H1 (cell line): ENCODE data around the gene SLC6A8. TPM values are rescaled to one million over a fixed set of nuclear protein-coding genes. Genes with fewer than 3 reads are reported as not detected.
A peak's percentile ranks its signal among the peaks of the same experiment; 100 is the strongest.

Source experiments
- CTCF ChIA-PET: fragments of 300-600 bp; sonication (Branson Sonifier 250); formaldehyde crosslinking; loops from one replicate; lab custom pipeline; 2021; ENCODE audit not compliant: partially characterized antibody; lab: Charles Lee
- POLR2A ChIA-PET: fragments of 300-600 bp; sonication (Branson Sonifier 250); formaldehyde crosslinking; loops from one replicate; lab custom pipeline; 2021; ENCODE audit warnings: inconsistent platforms; ENCODE audit not compliant: partially characterized antibody; lab: Charles Lee
- DNase-seq, 2 experiments: peaks; one replicate each; pipeline versions ENCODE4 v3.0.0 to v3.0.0-alpha.2; 2010 to 2022; ENCODE audit warnings: low spot score in 2 of 2, low read depth in 1 of 2, mixed read lengths in 1 of 2
- FAIRE-seq: peaks from 2 replicates; lab custom pipeline; 2011; peaks lifted over from hg19 to GRCh38; lab: Jason Lieb, UNC
- H2AFZ ChIP-seq: 2 replicates; pipeline ENCODE4 v1.8.1; 2012; ENCODE audit warnings: low read length, inconsistent platforms
- H2AK5ac ChIP-seq: 2 replicates; pipeline ENCODE4 v1.6.1; 2013; ENCODE audit warnings: low read depth, low read length
- H2BK120ac ChIP-seq: replicated peaks from 2 replicates; pipeline ENCODE3; 2013; ENCODE audit warnings: low read depth, low read length, inconsistent platforms
- H2BK12ac ChIP-seq: 2 replicates; pipeline ENCODE4 v1.6.1; 2013; ENCODE audit warnings: low read depth, low read length
- H2BK15ac ChIP-seq: 2 replicates; pipeline ENCODE4 v1.6.1; 2013; ENCODE audit warnings: low read length
- H2BK20ac ChIP-seq: 2 replicates; pipeline ENCODE4 v1.6.1; 2013; ENCODE audit warnings: low read length
- H2BK5ac ChIP-seq: 2 replicates; pipeline ENCODE4 v1.6.1; 2013; ENCODE audit warnings: low read depth, low read length
- H3K14ac ChIP-seq: 2 replicates; pipeline ENCODE4 v1.6.1; 2013; ENCODE audit warnings: inconsistent platforms; ENCODE audit not compliant: insufficient read length
- H3K18ac ChIP-seq: 2 replicates; pipeline ENCODE4 v1.6.1; 2013; ENCODE audit warnings: low read length; ENCODE audit errors: extremely low read depth
- H3K23ac ChIP-seq: 2 replicates; pipeline ENCODE4 v1.6.1; 2013; ENCODE audit warnings: inconsistent platforms; ENCODE audit not compliant: insufficient read length
- H3K23me2 ChIP-seq: 2 replicates; pipeline ENCODE4 v1.6.1; 2013; ENCODE audit warnings: low read depth, low read length
- H3K27ac ChIP-seq: 2 replicates; pipeline ENCODE4 v1.6.1; 2011; ENCODE audit warnings: low read depth, low read length, inconsistent platforms
- H3K27me3 ChIP-seq, 4 experiments: replicated peaks in 1 of 4; 1 replicate in 1 of 4; 2 replicates in 3 of 4; pipeline versions ENCODE4 v1.6.1 to v1.8.1; 2011 to 2013; ENCODE audit warnings: low read length in 3 of 4, mild to moderate bottlenecking in 3 of 4, inconsistent platforms in 2 of 4, mixed read lengths in 2 of 4, moderate library complexity in 1 of 4; ENCODE audit not compliant: control insufficient read depth in 3 of 4, insufficient read depth in 3 of 4; ENCODE audit errors: extremely low read depth in 1 of 4
- H3K36me3 ChIP-seq, 4 experiments: 2 replicates each; pipeline versions ENCODE4 v1.6.1 to v1.8.1; 2011 to 2013; ENCODE audit warnings: mild to moderate bottlenecking in 4 of 4, low read length in 3 of 4, moderate library complexity in 2 of 4, control low read depth in 1 of 4, inconsistent platforms in 1 of 4; ENCODE audit not compliant: insufficient read depth in 4 of 4, control insufficient read depth in 2 of 4
- H3K4ac ChIP-seq: replicated peaks from 2 replicates; pipeline ENCODE3; 2013; ENCODE audit warnings: low read length, low read depth, mixed read lengths, inconsistent platforms; ENCODE audit not compliant: insufficient read length
- H3K4me1 ChIP-seq, 4 experiments: replicated peaks in 1 of 4; 1 replicate in 1 of 4; 2 replicates in 3 of 4; pipeline versions ENCODE4 v1.6.1 to v1.8.1; 2011 to 2013; ENCODE audit warnings: low read length in 3 of 4, inconsistent platforms in 2 of 4, mixed read lengths in 1 of 4; ENCODE audit not compliant: insufficient read depth in 4 of 4, control insufficient read depth in 3 of 4
- H3K4me2 ChIP-seq, 2 experiments: 2 replicates each; pipeline versions ENCODE4 v1.6.1 to v1.8.1; 2011 to 2013; ENCODE audit warnings: low read depth in 2 of 2, low read length in 2 of 2, control low read depth in 1 of 2, inconsistent platforms in 1 of 2, mild to moderate bottlenecking in 1 of 2; ENCODE audit not compliant: insufficient read depth in 1 of 2
- H3K4me3 ChIP-seq, 4 experiments: fragments of 200-600, 300-600 bp in 1 of 4; sonication (generic), shearing (Covaris generic), sonication (Bioruptor Twin) in 1 of 4; 2 replicates each; pipeline versions ENCODE4 v1.5.1 to v1.8.1; 2011 to 2016; ENCODE audit warnings: low read length in 4 of 4, low read depth in 3 of 4, control low read depth in 2 of 4, inconsistent platforms in 2 of 4, mild to moderate bottlenecking in 2 of 4, mixed read lengths in 1 of 4, moderate library complexity in 1 of 4; ENCODE audit not compliant: insufficient read depth in 2 of 4; ENCODE audit errors: extremely low read depth in 1 of 4
- H3K56ac ChIP-seq: replicated peaks from 2 replicates; pipeline ENCODE3; 2013; ENCODE audit warnings: low read depth, mild to moderate bottlenecking, mixed read lengths, low read length, inconsistent platforms; ENCODE audit not compliant: insufficient read length
- H3K79me1 ChIP-seq: 2 replicates; pipeline ENCODE4 v1.6.1; 2013; ENCODE audit warnings: low read depth, low read length, control low read depth
- H3K79me2 ChIP-seq, 2 experiments: 2 replicates each; pipeline versions ENCODE4 v1.6.1 to v1.8.1; 2012 to 2013; ENCODE audit warnings: low read length in 2 of 2, mild to moderate bottlenecking in 2 of 2, inconsistent platforms in 1 of 2; ENCODE audit not compliant: insufficient read depth in 2 of 2, control insufficient read depth in 1 of 2
- H3K9ac ChIP-seq, 4 experiments: replicated peaks in 1 of 4; 1 replicate in 1 of 4; 2 replicates in 3 of 4; pipeline versions ENCODE4 v1.6.1 to v1.8.1; 2011 to 2013; ENCODE audit warnings: low read depth in 3 of 4, low read length in 3 of 4, control low read depth in 2 of 4, mild to moderate bottlenecking in 2 of 4, moderate library complexity in 2 of 4, inconsistent platforms in 1 of 4; ENCODE audit errors: extremely low read depth in 1 of 4
- H3K9me3 ChIP-seq, 2 experiments: 2 replicates each; pipeline versions ENCODE4 v1.6.1 to v1.8.1; 2012 to 2013; ENCODE audit warnings: mild to moderate bottlenecking in 2 of 2, moderate library complexity in 2 of 2, control low read depth in 1 of 2, inconsistent platforms in 1 of 2, low read depth in 1 of 2, low read length in 1 of 2, mixed read lengths in 1 of 2; ENCODE audit not compliant: insufficient read depth in 2 of 2
- H4K20me1 ChIP-seq, 2 experiments: replicated peaks in 1 of 2; 2 replicates each; pipeline versions ENCODE3 to v1.8.1; 2011 to 2013; ENCODE audit warnings: inconsistent platforms in 2 of 2, low read length in 2 of 2, mild to moderate bottlenecking in 1 of 2; ENCODE audit not compliant: insufficient read depth in 2 of 2, control insufficient read depth in 1 of 2
- H4K5ac ChIP-seq: 2 replicates; pipeline ENCODE4 v1.6.1; 2013; ENCODE audit warnings: low read length, low read depth, mixed read lengths, inconsistent platforms; ENCODE audit not compliant: insufficient read length
- H4K8ac ChIP-seq: 2 replicates; pipeline ENCODE4 v1.8.0; 2013; ENCODE audit warnings: mild to moderate bottlenecking, moderate library complexity, low read length, inconsistent platforms; ENCODE audit not compliant: insufficient read depth; ENCODE audit errors: extremely low read depth
- H4K91ac ChIP-seq: replicated peaks from 2 replicates; pipeline ENCODE3; 2013; ENCODE audit warnings: low read length, mixed read lengths, inconsistent platforms; ENCODE audit not compliant: insufficient read length
- CEBPB ChIP-seq: IDR thresholded peaks from 2 replicates; pipeline ENCODE4 v1.6.1; 2012; ENCODE audit warnings: low read depth, low read length
- CHD2 ChIP-seq: IDR thresholded peaks from 2 replicates; pipeline ENCODE4 v1.6.1; 2012; ENCODE audit warnings: low read length, improper control_type of control experiment
- NANOG ChIP-seq: IDR thresholded peaks from 2 replicates; pipeline ENCODE4 v1.6.1; 2011; ENCODE audit warnings: low read length, low read depth, mild to moderate bottlenecking, inconsistent platforms; ENCODE audit not compliant: insufficient read depth, poor library complexity, severe bottlenecking
- PHF8 ChIP-seq: fragments of 200-600 bp; sonication (generic); conservative IDR thresholded peaks from 2 replicates; pipeline ENCODE4 v1.7.1; 2012; ENCODE audit warnings: low read depth, mild to moderate bottlenecking, inconsistent platforms, low read length, moderate library complexity
- RXRA ChIP-seq: IDR thresholded peaks from 2 replicates; pipeline ENCODE4 v1.6.1; 2011; ENCODE audit warnings: low read depth, mild to moderate bottlenecking, low read length, moderate library complexity; ENCODE audit not compliant: insufficient read depth
- WGBS, 2 experiments: shearing (Covaris generic) in 1 of 2; methylation state at CpG; one replicate each; pipeline versions ENCODE4 v1.1.6 to v1.1.7; 2013 to 2015; ENCODE audit warnings: low lambda C conversion rate in 2 of 2, mixed read lengths in 2 of 2, inconsistent platforms in 1 of 2, low coverage in 1 of 2, missing lambda C conversion rate in 1 of 2; ENCODE audit not compliant: insufficient replicate concordance in 2 of 2, insufficient coverage in 1 of 2, insufficient read length in 1 of 2; ENCODE audit errors: extremely low coverage in 1 of 2, missing lambda C conversion rate in 1 of 2; 5-methylcytosine and 5-hydroxymethylcytosine counted together
- polyA plus RNA-seq, 7 experiments: library from polyadenylated mRNA; depleted of rRNA in 3 of 7; stranded (reverse) in 5 of 7; unstranded in 2 of 7; fragments of >200 nt in 5 of 7; fragments of 200-250 nt in 2 of 7; gene quantifications; 1 replicate in 5 of 7; 2 replicates in 1 of 7; 4 replicates in 1 of 7; pipeline versions ENCODE4 v1.2.1 to v1.2.3, GENCODE V29; 2011 to 2013; ENCODE audit warnings: missing spikeins in 2 of 7, mixed read lengths in 2 of 7
- total RNA-seq: library from RNA; stranded (reverse); fragmentation: NEBNext Ultra II Directional; extraction: Animal tissue kit (Norgen Biotek cat#: 25700); gene quantifications from 2 replicates; pipeline ENCODE4 v1.2.1, GENCODE V29; 2021

Gene SLC6A8
- total and polyA plus RNA-seq, 2 of the 8 experiments (the other 6 are each of a cell fraction or from before 2014, with no cell fraction given), result 87.7 to 94.7 TPM

- Histone ChIP-seq H3K9ac (no peak overlapping the region), H3K27ac (no peak overlapping the region), H2BK120ac (no peak overlapping the region), H2BK12ac (no peak overlapping the region), H2AFZ (no peak overlapping the region), H4K5ac (no peak overlapping the region), H2AK5ac (no peak overlapping the region), H3K4me2 (peak overlapping the region; percentile 44 to 65), H3K36me3 (peaks cover 0 to 12% (median 7%) of the 10 kb centered on the region in 4 experiments; a peak in 5 of 8 replicates), H3K79me2 (peaks cover 0 to 20% of the 10 kb centered on the region in 2 experiments; a peak in 2 of 4 replicates), H2BK5ac (no peak overlapping the region), H3K9me3 (no peaks in the 10 kb centered on the region), H4K8ac (no peak overlapping the region), H2BK20ac (no peak overlapping the region), H3K4me3 (peak overlapping the region; percentile 33 to 88 (median 40); a peak in 6 of 8 replicates), H3K14ac (no peak overlapping the region), H3K4ac (no peak overlapping the region), H3K27me3 (no peaks in the 10 kb centered on the region), H4K91ac (peak overlapping the region; percentile 40), H2BK15ac (no peak overlapping the region), H3K23ac (no peak overlapping the region), H3K18ac (no peak overlapping the region), H4K20me1 (peaks cover 4 to 15% of the 10 kb centered on the region in 2 experiments), H3K56ac (no peak overlapping the region), H3K23me2 (peaks cover 5% of the 10 kb centered on the region; the same call in 1 of the 2 replicates), H3K4me1 (peaks cover 0 to 24% (median 13%) of the 10 kb centered on the region in 4 experiments; a peak in 6 of 7 replicates), H3K79me1 (peaks cover 3% of the 10 kb centered on the region; the same call in 1 of the 2 replicates)
- CTCF ChIA-PET, result no interaction called here
- TF ChIP-seq RXRA (no peak), CEBPB (no peak), PHF8 (no peak), CHD2 (no peak), NANOG (no peak)
- 69% methylated on average over 12 of the region's 55 CpGs; no CpG with 5 or more reads in 1 of the 2 experiments for WGBS, 2 experiments
- FAIRE-seq (no peak), DNase-seq (peak in 1 of 2 experiments; percentile 49)
- POLR2A ChIA-PET, result interaction anchor here (0.6 kb wide), 1 partner anchor 82 kb away, joined by 3 read pairs; no protein-coding TSS in a partner anchor
Observed at GRCh38 chrX:153725039-153725831, 37.5 kb downstream of the SLC6A8 start.
